WERI-Rb-1 (cell line): Measurements from ENCODE around the gene PSMB11.

Experiments used
- DNase-seq: peaks from one replicate; pipeline ENCODE4 v3.0.0-alpha.2; 2020
- H3K27ac ChIP-seq: fragments of 250-450 bp; sonication (Bioruptor Pico); 2 replicates; pipeline ENCODE4 v1.5.1; 2020; ENCODE audit warnings: mild to moderate bottlenecking, moderate library complexity
- H3K27me3 ChIP-seq: fragments of 250-450 bp; sonication (Bioruptor Pico); 2 replicates; pipeline ENCODE4 v1.5.1; 2021; ENCODE audit warnings: mild to moderate bottlenecking, low read depth, moderate library complexity; ENCODE audit not compliant: insufficient read depth, severe bottlenecking
- H3K36me3 ChIP-seq: fragments of 250-450 bp; sonication (Bioruptor Pico); 2 replicates; pipeline ENCODE4 v1.5.1; 2020; ENCODE audit warnings: mild to moderate bottlenecking, moderate library complexity
- H3K4me3 ChIP-seq: 2 replicates; pipeline ENCODE4 v1.5.1; 2011; ENCODE audit warnings: low read depth, mild to moderate bottlenecking, control low read depth, low read length
- H3K9me3 ChIP-seq: fragments of 250-450 bp; sonication (Bioruptor Pico); 2 replicates; pipeline ENCODE4 v1.5.1; 2021; ENCODE audit warnings: mild to moderate bottlenecking, moderate library complexity; ENCODE audit not compliant: severe bottlenecking
- TF ChIP-seq, protein P1 (sequence below): IDR thresholded peaks from 2 replicates; pipeline ENCODE4 v1.5.1; 2011; ENCODE audit warnings: low read depth, mild to moderate bottlenecking, control low read depth, inconsistent platforms, low read length

Gene PSMB11

DNA sequence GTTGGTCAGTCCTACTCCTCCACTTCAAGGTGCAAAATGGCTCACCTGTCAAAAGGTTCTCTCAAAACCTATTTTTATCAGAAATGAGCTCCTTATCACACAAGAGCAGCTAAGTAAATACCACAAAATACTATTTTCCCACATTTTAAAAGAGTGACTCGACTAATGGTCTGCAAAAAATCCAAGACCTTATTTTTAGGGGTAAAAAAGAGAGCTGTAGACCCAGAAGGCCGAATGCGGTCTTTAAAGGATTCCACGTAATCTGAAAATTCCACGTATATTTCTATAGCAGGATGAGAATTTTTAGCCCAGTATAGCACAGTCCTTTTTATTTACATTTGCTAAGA lies 35.9 kb upstream of the PSMB11 start:
- TF ChIP-seq, protein P1, sequence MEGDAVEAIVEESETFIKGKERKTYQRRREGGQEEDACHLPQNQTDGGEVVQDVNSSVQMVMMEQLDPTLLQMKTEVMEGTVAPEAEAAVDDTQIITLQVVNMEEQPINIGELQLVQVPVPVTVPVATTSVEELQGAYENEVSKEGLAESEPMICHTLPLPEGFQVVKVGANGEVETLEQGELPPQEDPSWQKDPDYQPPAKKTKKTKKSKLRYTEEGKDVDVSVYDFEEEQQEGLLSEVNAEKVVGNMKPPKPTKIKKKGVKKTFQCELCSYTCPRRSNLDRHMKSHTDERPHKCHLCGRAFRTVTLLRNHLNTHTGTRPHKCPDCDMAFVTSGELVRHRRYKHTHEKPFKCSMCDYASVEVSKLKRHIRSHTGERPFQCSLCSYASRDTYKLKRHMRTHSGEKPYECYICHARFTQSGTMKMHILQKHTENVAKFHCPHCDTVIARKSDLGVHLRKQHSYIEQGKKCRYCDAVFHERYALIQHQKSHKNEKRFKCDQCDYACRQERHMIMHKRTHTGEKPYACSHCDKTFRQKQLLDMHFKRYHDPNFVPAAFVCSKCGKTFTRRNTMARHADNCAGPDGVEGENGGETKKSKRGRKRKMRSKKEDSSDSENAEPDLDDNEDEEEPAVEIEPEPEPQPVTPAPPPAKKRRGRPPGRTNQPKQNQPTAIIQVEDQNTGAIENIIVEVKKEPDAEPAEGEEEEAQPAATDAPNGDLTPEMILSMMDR = no peak
- peak overlapping the region; percentile 94 for H3K27ac ChIP-seq
- no peaks in the 10 kb centered on the region for H3K9me3 ChIP-seq
- no peaks in the 10 kb centered on the region for H3K27me3 ChIP-seq
- no peak for DNase-seq
- peak overlapping the region; percentile 54 for H3K4me3 ChIP-seq
- H3K36me3 ChIP-seq = no peaks in the 10 kb centered on the region

DNA sequence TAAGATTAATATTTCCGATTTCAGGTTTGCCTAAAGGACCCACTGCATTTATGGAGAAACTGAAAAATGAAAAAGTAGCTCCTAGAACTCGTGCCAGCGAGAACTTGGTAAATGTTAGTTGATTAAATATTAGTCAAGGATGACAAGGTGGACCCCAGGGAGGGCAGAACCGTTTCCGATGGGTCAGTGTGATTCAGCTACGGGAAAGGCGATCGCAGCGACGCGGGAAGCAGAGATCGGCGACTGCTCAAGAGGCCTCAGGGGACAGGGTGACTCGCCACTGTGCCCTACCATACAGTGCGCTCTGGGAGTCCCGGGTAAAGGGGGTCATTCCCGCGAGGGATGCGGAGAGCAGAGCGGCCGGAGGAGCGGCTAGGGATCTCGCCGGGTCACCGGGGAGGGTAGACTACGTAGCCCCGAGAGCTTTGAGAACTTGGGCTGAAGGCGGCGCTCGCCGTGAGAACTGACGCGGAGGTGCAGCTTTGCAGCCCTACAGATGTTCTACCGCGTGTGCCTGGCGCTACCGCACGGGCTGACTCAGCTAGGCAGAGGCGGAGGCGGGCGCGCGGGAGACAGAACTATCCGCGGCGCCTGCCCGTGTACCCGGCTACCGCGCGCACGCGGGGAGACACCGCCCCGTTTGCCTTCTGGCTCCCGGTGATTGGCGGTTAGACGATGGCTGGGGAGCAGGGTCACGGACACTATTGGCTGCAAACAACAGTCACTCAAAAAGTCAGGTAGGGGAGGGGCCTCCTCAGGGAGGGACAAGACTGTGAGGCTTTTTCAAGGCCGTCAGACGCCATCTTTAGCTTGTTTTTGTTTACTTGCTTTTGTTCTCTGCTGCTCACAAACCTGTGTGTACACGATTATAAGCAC lies 35.2 kb upstream of the PSMB11 start:
- TF ChIP-seq, protein P1 = peak; percentile 50
- peak overlapping the region; percentile 54 for H3K4me3 ChIP-seq
- H3K27me3 ChIP-seq = no peaks in the 10 kb centered on the region
- peak; percentile 97 for DNase-seq
- no peaks in the 10 kb centered on the region for H3K36me3 ChIP-seq
- peak overlapping the region; percentile 94 for H3K27ac ChIP-seq
- no peaks in the 10 kb centered on the region for H3K9me3 ChIP-seq

DNA sequence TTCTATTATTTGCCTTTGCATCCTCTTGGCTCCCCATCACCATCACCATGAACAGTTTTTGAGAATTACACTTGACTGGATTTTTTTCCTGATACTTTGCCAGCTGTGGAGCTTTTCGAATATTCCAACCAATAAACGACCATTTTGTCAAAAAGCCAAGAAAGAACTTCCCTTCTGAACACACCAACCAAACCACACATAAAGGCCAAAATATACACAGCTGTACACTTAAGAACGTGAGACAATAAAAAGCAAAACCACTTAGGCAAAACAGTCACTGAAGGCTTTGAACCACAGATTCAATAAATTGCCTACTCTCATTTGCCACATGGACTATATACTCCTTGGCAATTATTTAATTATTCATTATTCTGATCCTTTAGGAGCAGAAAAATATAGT lies 33.2 kb upstream of the PSMB11 start:
- TF ChIP-seq, protein P1 = no peak
- Histone ChIP-seq H3K27me3 (no peaks in the 10 kb centered on the region), H3K27ac (peak overlapping the region; percentile 89), H3K36me3 (no peaks in the 10 kb centered on the region), H3K9me3 (no peaks in the 10 kb centered on the region), H3K4me3 (no peak overlapping the region)
- no peak for DNase-seq

DNA sequence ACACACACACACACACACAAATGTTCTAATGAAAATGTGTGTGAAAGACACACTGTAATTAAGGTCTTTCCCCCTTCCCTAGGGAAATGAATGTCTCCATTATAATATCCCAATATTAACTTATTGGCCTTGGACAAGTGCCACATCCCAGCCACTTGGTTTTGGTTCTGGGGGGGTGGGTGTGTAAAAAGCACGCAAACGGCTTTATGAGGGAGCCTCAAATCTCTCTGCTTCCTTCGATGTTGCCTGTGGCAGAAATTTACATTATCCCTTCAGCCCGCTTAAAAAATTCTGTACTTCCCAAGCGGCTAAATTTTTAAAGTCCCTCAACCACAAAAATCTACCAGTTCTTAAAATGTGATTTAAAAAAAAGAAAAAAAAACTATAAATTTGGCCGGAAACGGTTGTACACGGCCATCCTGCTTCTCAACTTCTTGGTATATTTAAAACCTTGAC lies 32.5 kb upstream of the PSMB11 start:
- peak overlapping the region; percentile 58 for H3K4me3 ChIP-seq
- H3K9me3 ChIP-seq = no peaks in the 10 kb centered on the region
- no peak for DNase-seq
- no peaks in the 10 kb centered on the region for H3K36me3 ChIP-seq
- TF ChIP-seq, protein P1 = no peak
- H3K27ac ChIP-seq = peak overlapping the region; percentile 89
- H3K27me3 ChIP-seq = no peaks in the 10 kb centered on the region

DNA sequence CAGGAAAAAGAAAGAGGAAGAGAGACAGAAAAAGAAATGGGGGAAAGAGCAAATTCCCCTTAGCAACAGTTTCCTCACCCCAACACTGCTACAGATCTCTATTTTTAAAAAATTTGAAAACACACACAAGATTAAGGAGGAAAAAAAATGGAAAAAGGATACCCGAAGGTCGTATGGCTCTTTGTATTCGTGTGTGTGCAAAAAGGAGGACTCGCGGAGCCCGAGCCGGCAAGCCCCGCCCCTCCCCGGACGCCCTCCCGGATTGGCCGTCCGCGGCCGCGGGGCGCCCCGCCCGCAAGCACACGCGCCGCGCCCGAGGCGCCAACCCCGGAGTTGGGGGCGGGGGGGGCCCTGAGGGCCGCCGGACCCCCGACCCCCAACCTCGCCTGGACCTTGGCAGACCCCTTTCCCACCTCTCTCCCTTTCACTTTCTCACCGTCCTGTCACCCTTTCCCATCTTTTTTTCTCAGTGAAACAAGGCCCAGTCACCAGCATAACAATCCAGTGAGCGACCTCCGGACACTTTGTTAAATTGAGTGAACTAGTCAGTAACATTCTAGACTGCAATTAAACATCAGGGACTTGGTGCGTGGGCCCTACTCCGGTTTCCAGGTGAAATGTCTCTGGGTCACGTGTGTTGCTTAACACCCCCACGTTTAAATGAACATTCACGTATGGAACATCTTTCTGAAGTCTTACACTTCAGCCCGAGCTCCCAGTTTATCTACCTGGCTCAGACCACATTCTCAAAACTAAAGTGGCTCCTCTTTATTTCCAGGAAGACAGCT lies 31.9 kb upstream of the PSMB11 start, which contains the start of gene C14orf93:
Gene C14orf93, minus strand, starts transcription at position 205 of the 788 bp plus-strand sequence. CDS start 11,120 bp downstream, outside the sequence.
- H3K27me3 ChIP-seq = no peaks in the 10 kb centered on the region
- TF ChIP-seq, protein P1 = no peak
- no peaks in the 10 kb centered on the region for H3K9me3 ChIP-seq
- H3K4me3 ChIP-seq = peak within 1 kb of the TSS; percentile 58
- peak; percentile 84 for DNase-seq
- no peaks in the 10 kb centered on the region for H3K36me3 ChIP-seq
- peak within 1 kb of the TSS; percentile 89 for H3K27ac ChIP-seq
